Neural progenitor cell (in vitro differentiated cells): Measurements from ENCODE around the gene PWP2.

Source experiments
- EZH2 ChIP-seq: fragments of 200-600 bp; sonication (generic); IDR thresholded peaks from 2 replicates; pipeline ENCODE4 v1.6.1; 2017; ENCODE audit warnings: antibody characterized with exemption, mild to moderate bottlenecking, moderate library complexity
- EZH2phosphoT487 ChIP-seq: fragments of 200-600 bp; sonication (generic); IDR thresholded peaks from 2 replicates; pipeline ENCODE4 v1.6.1; 2017; ENCODE audit warnings: antibody characterized with exemption
- TF ChIP-seq, protein P1 (sequence below): fragments of 200-600 bp; sonication (generic); IDR thresholded peaks from 2 replicates; pipeline ENCODE4 v1.5.1; 2017; ENCODE audit warnings: antibody characterized with exemption, mild to moderate bottlenecking

DNA sequence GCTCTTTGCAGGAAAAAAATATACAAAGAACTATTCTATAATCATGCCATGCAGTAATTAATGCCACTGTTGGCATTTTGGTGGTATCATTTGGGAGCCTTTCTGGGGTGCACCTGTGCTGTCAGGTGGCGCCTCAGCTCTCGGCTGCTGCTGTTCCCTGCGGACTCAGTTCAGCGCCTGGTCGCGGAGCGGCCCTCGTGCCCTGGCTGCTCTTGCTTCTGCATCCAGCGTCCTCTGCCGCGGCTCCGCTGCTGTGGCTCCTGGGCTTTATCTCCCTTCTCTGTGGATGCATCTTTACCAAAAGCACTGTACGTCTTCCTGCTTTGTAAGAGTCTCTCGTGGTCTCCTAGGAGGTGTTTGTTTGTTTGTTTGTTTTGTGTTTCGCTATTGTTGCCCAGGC is 35.1 kb upstream of the PWP2 start:
- TF ChIP-seq, protein P1, sequence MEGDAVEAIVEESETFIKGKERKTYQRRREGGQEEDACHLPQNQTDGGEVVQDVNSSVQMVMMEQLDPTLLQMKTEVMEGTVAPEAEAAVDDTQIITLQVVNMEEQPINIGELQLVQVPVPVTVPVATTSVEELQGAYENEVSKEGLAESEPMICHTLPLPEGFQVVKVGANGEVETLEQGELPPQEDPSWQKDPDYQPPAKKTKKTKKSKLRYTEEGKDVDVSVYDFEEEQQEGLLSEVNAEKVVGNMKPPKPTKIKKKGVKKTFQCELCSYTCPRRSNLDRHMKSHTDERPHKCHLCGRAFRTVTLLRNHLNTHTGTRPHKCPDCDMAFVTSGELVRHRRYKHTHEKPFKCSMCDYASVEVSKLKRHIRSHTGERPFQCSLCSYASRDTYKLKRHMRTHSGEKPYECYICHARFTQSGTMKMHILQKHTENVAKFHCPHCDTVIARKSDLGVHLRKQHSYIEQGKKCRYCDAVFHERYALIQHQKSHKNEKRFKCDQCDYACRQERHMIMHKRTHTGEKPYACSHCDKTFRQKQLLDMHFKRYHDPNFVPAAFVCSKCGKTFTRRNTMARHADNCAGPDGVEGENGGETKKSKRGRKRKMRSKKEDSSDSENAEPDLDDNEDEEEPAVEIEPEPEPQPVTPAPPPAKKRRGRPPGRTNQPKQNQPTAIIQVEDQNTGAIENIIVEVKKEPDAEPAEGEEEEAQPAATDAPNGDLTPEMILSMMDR = no peak
- no peak for TF ChIP-seq EZH2
- no peak for TF ChIP-seq EZH2phosphoT487
